GM12878 (cell line): Measurements from ENCODE around the gene SCRN2.

Source experiments
- CEBPZ ChIP-seq: fragments of 150-350 bp; IDR thresholded peaks from 2 replicates; pipeline ENCODE4 v1.6.1; 2016; ENCODE audit warnings: low read depth, low read length
- CREB1 ChIP-seq: IDR thresholded peaks from 2 replicates; pipeline ENCODE4 v1.6.1; 2012; ENCODE audit warnings: low read depth, mild to moderate bottlenecking, inconsistent platforms
- EP300 ChIP-seq, 2 experiments: fragments of 150-350 bp in 1 of 2; IDR thresholded peaks; 2 replicates each; pipeline ENCODE4 v1.6.1; 2011 to 2012; ENCODE audit warnings: low read depth in 2 of 2, low read length in 2 of 2, borderline replicate concordance in 1 of 2, improper control_type of control experiment in 1 of 2, inconsistent platforms in 1 of 2; ENCODE audit not compliant: control insufficient read depth in 1 of 2
- EZH2 ChIP-seq: IDR thresholded peaks from 2 replicates; pipeline ENCODE4 v1.6.1; 2012; ENCODE audit warnings: low read depth, mild to moderate bottlenecking, control low read depth, inconsistent platforms, low read length, borderline replicate concordance; ENCODE audit not compliant: control insufficient read depth
- GABPA ChIP-seq: IDR thresholded peaks from 2 replicates; pipeline ENCODE4 v1.6.1; 2014; ENCODE audit warnings: antibody characterized with exemption, low read depth, mild to moderate bottlenecking, inconsistent platforms
- USF2 ChIP-seq: IDR thresholded peaks from 2 replicates; pipeline ENCODE4 v1.6.1; 2011; ENCODE audit warnings: low read depth, low read length, improper control_type of control experiment, borderline replicate concordance
- ZNF24 ChIP-seq: fragments of 450-650 bp; IDR thresholded peaks from 2 replicates; pipeline ENCODE4 v1.6.1; 2017; ENCODE audit warnings: antibody characterized with exemption, mild to moderate bottlenecking

GRCh38 chr17:47879028-47879585 lies 38.0 kb upstream of the SCRN2 start:
- no peak for TF ChIP-seq GABPA
- TF ChIP-seq CREB1 = no peak
- TF ChIP-seq ZNF24 = no peak
- no peak for TF ChIP-seq EP300 (IDR thresholded peaks at IDR 0.05; ENCODE audit: borderline replicate concordance in 1 of 2, control insufficient read depth in 1 of 2, low read depth in 2 of 2, low read length in 2 of 2)
- TF ChIP-seq CEBPZ = no peak
- no peak for TF ChIP-seq USF2
- no peak for TF ChIP-seq EZH2
